Aorta (tissue), 5 donors: Measurements from ENCODE around the gene NPY4R2. TPM values are rescaled to one million over a fixed set of nuclear protein-coding genes. Genes with fewer than 3 reads are reported as not detected.
"Not testable (repeated sequence)": the region's sequence is repeated elsewhere in the genome, so short reads cannot be mapped to it uniquely, and the experiment has no call there.

ENCODE experiments used
- ATAC-seq: fragments of 200-7000 bp; cut with Tn5 transposase; one replicate; pipeline ENCODE4 v1.9.1; 2022; ENCODE audit warnings: moderate library complexity; ENCODE audit not compliant: low FRiP score
- DNase-seq, 2 donors: peaks; one replicate each; pipeline ENCODE4 v3.0.0-alpha.2; 2020
- H3K27ac ChIP-seq, 2 donors: one replicate each; pipeline ENCODE4 v1.5.1; 2013; ENCODE audit warnings: low read length in 2 of 2, mild to moderate bottlenecking in 2 of 2, moderate library complexity in 2 of 2, control low read depth in 1 of 2, inconsistent platforms in 1 of 2, low read depth in 1 of 2
- H3K27me3 ChIP-seq, 2 donors: one replicate each; pipeline ENCODE4 v1.6.1; 2013; ENCODE audit warnings: control low read depth in 1 of 2, low read length in 1 of 2, mild to moderate bottlenecking in 1 of 2, moderate library complexity in 1 of 2; ENCODE audit not compliant: insufficient read depth in 2 of 2, control insufficient read depth in 1 of 2
- H3K36me3 ChIP-seq, 2 donors: one replicate each; pipeline ENCODE4 v1.6.1; 2013; ENCODE audit warnings: control low read depth in 1 of 2, low read length in 1 of 2, mild to moderate bottlenecking in 1 of 2; ENCODE audit not compliant: insufficient read depth in 2 of 2, control insufficient read depth in 1 of 2
- H3K4me1 ChIP-seq, 2 donors: one replicate each; pipeline ENCODE4 v1.6.1; 2013; ENCODE audit warnings: low read length in 2 of 2, control low read depth in 1 of 2, mild to moderate bottlenecking in 1 of 2, moderate library complexity in 1 of 2; ENCODE audit not compliant: insufficient read depth in 2 of 2, control insufficient read depth in 1 of 2
- H3K4me3 ChIP-seq, 2 donors: one replicate each; pipeline ENCODE4 v1.5.1; 2013; ENCODE audit warnings: low read length in 2 of 2, control low read depth in 1 of 2, mild to moderate bottlenecking in 1 of 2
- H3K9me3 ChIP-seq: one replicate; pipeline ENCODE4 v1.6.1; 2013; ENCODE audit warnings: mild to moderate bottlenecking, low read length; ENCODE audit not compliant: control insufficient read depth
- WGBS, 2 donors: extraction: QIAGEN DNeasy Blood & Tissue Kit; methylation state at CpG; one replicate each; pipeline ENCODE4 v1.1.7; 2013; 5-methylcytosine and 5-hydroxymethylcytosine counted together
- intact Hi-C, 2 donors: fragments of 100-400 bp; cut with DNase I; formaldehyde crosslinking; loops; one replicate each; pipeline versions ENCODE4 v1.14.2 to v1.15.0; 2022
- polyA plus RNA-seq, 2 donors: library from polyadenylated mRNA; stranded (reverse); fragments of 200-250 nt; gene quantifications; one replicate each; pipeline ENCODE4 v1.2.3, GENCODE V29; 2013
- total RNA-seq, 2 donors: library from RNA; stranded (reverse); fragmentation: NEBNext Ultra II Directional; extraction: Animal tissue kit (Norgen Biotek cat#: 25700); gene quantifications; one replicate each; pipeline ENCODE4 v1.2.1, GENCODE V29; 2021
- donor health status: healthy with polysubstance abuse.
- donor health status: Bipolar disorder and iron deficiency.
- donor health status: DM: no; HTN: no; CAD: no.
- donor health status: DM: no; HTN: no; CAD: no.
- donor health status: DM: yes; HTN: yes; CAD: no.

Gene NPY4R2
- total and polyA plus RNA-seq, 4 donors: not detected

GRCh38 chr10:47892494-47893261, 25.8 kb upstream of the NPY4R2 start:
- H3K4me1 ChIP-seq, H3K4me3 ChIP-seq, intact Hi-C loops, H3K27ac ChIP-seq, DNase-seq, H3K9me3 ChIP-seq, H3K36me3 ChIP-seq, H3K27me3 ChIP-seq: not testable (repeated sequence)
- WGBS, 2 donors: 92 to 94% methylated on average over 2 of the region's 2 CpGs
- peak; percentile 47 for ATAC-seq

DNA sequence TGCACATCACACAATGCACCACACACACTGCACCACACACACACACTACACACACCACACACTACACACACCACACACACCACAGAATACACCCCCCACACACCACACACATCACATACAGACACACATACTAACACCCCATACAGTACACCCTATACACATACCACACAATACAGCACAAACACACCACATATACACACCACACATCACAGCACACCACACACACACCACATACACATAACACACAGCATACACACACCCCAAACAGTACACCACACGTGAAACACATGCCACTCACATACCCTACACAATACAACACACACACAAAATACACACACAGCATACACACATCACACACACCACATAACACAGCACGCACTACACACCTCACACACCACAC, 23.9 kb upstream of the NPY4R2 start:
- intact Hi-C loops, H3K36me3 ChIP-seq, H3K4me1 ChIP-seq, H3K9me3 ChIP-seq, H3K27me3 ChIP-seq, H3K4me3 ChIP-seq, DNase-seq, H3K27ac ChIP-seq: not testable (repeated sequence)
- ATAC-seq: peak; percentile 8
- WGBS, 2 donors: 81 to 84% methylated on average over 1 to 2 of the region's 2 CpGs

DNA sequence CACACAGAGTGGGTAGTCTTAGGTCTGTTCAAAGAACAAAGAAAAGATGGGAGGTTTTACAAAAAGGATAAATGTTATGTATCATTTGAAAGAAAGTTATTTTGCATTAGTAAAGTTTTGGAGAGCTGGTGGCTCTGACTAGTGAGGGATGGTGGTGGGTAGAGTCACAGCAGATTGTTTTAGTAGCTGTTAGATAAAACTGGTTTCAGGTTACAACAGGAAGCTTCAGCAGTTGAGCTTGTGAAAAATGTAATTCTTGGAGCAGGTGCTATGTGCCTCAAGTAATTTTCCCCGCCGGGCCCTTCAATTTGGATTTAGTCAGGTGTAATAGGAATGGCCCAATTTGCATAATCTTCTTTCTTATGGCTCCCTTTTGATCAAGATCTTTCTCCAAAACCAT, 20.6 kb upstream of the NPY4R2 start:
- H3K27me3 ChIP-seq, intact Hi-C loops, ATAC-seq, H3K4me1 ChIP-seq, H3K4me3 ChIP-seq, H3K36me3 ChIP-seq, H3K27ac ChIP-seq, DNase-seq, H3K9me3 ChIP-seq: not testable (repeated sequence)
- no CpG with 5 or more reads among the region's 2 CpGs for WGBS, 2 donors

GRCh38 chr10:47909333-47909732, 9.1 kb upstream of the NPY4R2 start:
- intact Hi-C loops, H3K27me3 ChIP-seq, H3K4me3 ChIP-seq, H3K4me1 ChIP-seq, H3K9me3 ChIP-seq, H3K36me3 ChIP-seq, H3K27ac ChIP-seq, DNase-seq, ATAC-seq: not testable (repeated sequence)
- WGBS, 2 donors: 83 to 100% methylated on average over 1 of the region's 1 CpG

DNA sequence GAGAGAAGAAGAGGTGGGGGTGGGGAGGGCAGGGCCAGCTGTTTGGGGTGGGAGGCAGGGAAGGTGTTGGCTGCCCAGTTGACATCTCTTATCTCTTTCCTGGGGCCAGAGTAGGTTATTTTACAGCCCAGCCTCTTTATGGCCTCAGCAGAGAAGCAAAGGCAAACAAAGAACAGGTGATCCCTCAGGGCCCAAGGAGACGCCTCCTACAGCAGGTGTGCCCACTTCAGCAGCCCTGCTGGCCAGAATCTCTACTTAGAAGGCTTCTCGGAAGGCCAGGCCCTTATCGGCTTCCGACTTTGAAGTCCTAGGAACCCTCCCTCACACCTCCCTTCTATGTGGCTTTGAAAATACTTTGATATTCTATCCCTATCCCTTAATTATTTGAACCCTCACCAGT, 8.0 kb upstream of the NPY4R2 start:
- H3K27ac ChIP-seq, H3K36me3 ChIP-seq, DNase-seq, H3K9me3 ChIP-seq, H3K4me1 ChIP-seq, H3K4me3 ChIP-seq, H3K27me3 ChIP-seq, ATAC-seq, intact Hi-C loops: not testable (repeated sequence)
- 88 to 89% methylated on average over 3 to 4 of the region's 4 CpGs for WGBS, 2 donors

DNA sequence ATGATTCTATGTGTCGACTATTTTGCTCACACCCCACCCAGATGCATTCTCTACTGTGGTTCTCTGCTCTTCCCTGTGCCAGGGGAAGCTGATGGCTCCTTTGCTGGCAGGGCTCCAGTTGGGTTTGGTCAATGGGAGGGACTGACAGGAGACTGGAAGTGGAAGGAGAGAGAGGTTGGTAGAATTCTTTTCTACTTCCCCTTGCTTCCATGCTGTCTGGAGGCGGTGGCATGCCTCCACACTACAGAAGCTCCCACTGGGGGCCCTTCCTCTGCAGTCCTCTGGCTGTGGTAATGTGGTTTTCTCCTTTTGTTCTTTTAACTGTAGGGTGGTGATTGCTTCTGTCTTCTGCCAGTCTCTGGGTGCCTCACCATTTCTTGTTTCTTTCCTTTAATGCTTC, 4.4 kb upstream of the NPY4R2 start:
- DNase-seq, H3K9me3 ChIP-seq, H3K27me3 ChIP-seq, H3K27ac ChIP-seq, H3K4me1 ChIP-seq, ATAC-seq, intact Hi-C loops, H3K36me3 ChIP-seq, H3K4me3 ChIP-seq: not testable (repeated sequence)
- WGBS, 2 donors: no CpG with 5 or more reads among the region's 2 CpGs

DNA sequence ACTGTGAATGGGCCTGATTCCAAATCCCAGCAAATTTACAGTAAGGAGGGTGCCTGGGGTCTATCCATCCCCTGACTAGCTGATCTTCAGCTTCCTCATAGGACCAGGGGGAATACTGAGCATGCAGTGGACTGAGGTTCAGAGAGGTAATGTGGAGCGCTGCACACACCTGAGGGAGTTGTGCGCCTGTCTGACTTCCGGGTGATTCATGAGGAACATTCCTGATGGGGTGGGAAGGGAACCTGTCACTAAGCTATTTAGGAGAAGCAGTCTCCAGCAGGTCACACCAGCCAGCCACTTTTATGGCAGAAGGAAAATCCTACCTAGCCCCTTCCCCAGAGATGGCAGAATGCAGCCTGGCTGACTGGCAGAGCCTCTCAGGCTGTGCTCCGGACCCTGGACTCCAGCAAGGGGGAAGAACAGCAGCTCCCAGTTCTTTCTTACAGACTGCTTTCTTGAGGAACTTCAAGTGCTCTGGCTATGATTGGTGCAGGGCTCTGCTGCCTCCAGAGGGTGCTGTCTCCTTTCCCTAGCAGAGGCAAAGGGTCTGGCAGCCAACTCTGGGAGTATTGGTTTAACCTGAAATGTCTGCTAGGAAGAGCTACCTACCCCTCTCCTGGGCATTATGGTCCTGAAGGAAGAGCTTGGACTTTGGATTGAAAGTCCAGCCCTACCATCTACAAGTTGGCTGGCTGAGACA, 2.5 kb upstream of the NPY4R2 start:
- DNase-seq, H3K4me3 ChIP-seq: not testable (repeated sequence)
- peak; percentile 40 for ATAC-seq

DNA sequence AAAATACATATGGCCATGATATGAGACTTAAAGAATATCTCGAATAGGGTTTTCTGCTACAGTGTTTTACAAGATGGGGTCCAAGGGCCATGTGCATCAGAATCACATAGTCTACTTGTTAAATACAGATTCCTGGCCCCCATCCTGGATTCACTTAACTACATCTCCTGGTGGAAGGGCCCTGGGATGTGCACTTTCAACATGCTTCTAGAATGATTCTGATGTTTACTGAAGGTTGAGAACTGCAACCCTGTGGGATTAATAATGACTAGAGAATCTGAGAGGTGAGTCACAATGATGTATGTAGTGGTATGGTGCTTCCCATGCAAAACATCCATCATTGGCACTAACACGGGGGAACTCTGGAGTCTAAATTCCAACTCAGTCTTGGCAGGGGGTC, 2.1 kb downstream of the NPY4R2 start:
- H3K9me3 ChIP-seq, ATAC-seq, H3K4me3 ChIP-seq, H3K27ac ChIP-seq, H3K36me3 ChIP-seq, H3K27me3 ChIP-seq, H3K4me1 ChIP-seq, DNase-seq, intact Hi-C loops: not testable (repeated sequence)
- WGBS, 2 donors: 73 to 83% methylated on average over 1 of the region's 2 CpGs

More for the DNA sequence above, 2.5 kb upstream of the NPY4R2 start:
- intact Hi-C loops, H3K9me3 ChIP-seq, H3K4me1 ChIP-seq, H3K27ac ChIP-seq, H3K36me3 ChIP-seq, H3K27me3 ChIP-seq: not testable (repeated sequence)
- WGBS, 2 donors: 30% methylated on average over 1 of the region's 4 CpGs; no CpG with 5 or more reads in 1 of the 2 donors

DNA sequence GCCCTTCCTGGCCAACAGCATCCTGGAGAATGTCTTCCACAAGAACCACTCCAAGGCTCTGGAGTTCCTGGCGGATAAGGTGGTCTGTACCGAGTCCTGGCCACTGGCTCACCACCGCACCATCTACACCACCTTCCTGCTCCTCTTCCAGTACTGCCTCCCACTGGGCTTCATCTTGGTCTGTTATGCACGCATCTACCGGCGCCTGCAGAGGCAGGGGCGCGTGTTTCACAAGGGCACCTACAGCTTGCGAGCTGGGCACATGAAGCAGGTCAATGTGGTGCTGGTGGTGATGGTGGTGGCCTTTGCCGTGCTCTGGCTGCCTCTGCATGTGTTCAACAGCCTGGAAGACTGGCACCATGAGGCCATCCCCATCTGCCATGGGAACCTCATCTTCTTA, 4.0 kb downstream of the NPY4R2 start:
- H3K27me3 ChIP-seq, H3K36me3 ChIP-seq, intact Hi-C loops, H3K4me3 ChIP-seq, H3K27ac ChIP-seq, ATAC-seq, H3K4me1 ChIP-seq, H3K9me3 ChIP-seq: not testable (repeated sequence)
- peak in 1 of 2 donors; percentile 15 for DNase-seq
- WGBS, 2 donors: 96% methylated on average over 6 to 7 of the region's 10 CpGs
